ENCODE measurements around the gene LIMS1.

Gene LIMS1

GRCh38 chr2:108604196-108604595, 69.9 kb downstream of the LIMS1 start:
- H3K4me3 ChIP-seq (ENCODE audit: low read length), result no peak overlapping the region
- no peak for TF ChIP-seq CTCF (conservative IDR thresholded peaks at IDR 0.05; ENCODE audit: low read depth, low read length)
- DNase-seq (ENCODE audit: low read depth), result no peak

- no peak for TF ChIP-seq CTCF (conservative IDR thresholded peaks at IDR 0.05; ENCODE audit: low read depth, low read length)
- H3K4me3 ChIP-seq (ENCODE audit: low read length), result no peak overlapping the region
- DNase-seq (ENCODE audit: low read depth), result no peak
Measured at GRCh38 chr2:108605947-108606346, 71.7 kb downstream of the LIMS1 start.

DNA sequence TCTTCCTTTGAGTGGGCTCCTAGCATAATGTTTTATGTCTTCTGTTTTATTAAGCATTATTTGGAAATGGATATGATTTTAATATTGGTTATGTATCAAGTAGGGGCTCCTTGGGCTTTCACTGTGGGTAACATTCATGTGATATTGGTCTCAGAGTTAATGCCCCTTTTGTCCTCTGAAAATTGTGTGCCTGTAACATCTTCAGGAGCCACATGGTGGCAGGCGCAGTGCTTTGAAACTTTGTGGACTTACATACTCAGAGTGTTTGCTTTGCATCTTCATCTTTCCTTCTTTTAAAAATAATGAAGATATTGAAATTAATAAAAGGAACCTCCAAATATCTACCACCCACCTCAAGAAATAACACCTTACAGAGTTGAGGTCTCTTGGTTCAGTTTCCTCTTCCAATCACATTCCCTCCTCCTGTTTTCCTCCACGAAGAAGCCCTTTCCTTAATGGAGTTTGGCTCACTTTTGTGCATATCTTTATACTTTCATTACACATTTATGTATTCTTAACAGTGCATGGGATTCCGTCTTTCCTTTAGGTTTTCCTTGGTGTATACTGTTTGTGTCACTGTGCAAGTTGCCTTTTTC, 73.5 kb downstream of the LIMS1 start:
- H3K4me3 ChIP-seq (ENCODE audit: low read length), result no peak overlapping the region
- peak; percentile 66 for TF ChIP-seq CTCF (conservative IDR thresholded peaks at IDR 0.05; ENCODE audit: low read depth, low read length)
- DNase-seq (ENCODE audit: low read depth), result no peak

- no peak for DNase-seq (ENCODE audit: low read depth)
- H3K4me3 ChIP-seq (ENCODE audit: low read length), result no peak overlapping the region
Measured at GRCh38 chr2:108611021-108611420, 76.8 kb downstream of the LIMS1 start.

GRCh38 chr2:108612153-108612513, 77.9 kb downstream of the LIMS1 start:
- no peak for DNase-seq (ENCODE audit: low read depth)
- H3K4me3 ChIP-seq (ENCODE audit: low read length), result no peak overlapping the region
- TF ChIP-seq CTCF (conservative IDR thresholded peaks at IDR 0.05; ENCODE audit: low read depth, low read length), result no peak

More at GRCh38 chr2:108611021-108611420, 76.8 kb downstream of the LIMS1 start:
- no peak for TF ChIP-seq CTCF (conservative IDR thresholded peaks at IDR 0.05; ENCODE audit: low read depth, low read length)

- DNase-seq (ENCODE audit: low read depth), result no peak
- TF ChIP-seq CTCF (conservative IDR thresholded peaks at IDR 0.05; ENCODE audit: low read depth, low read length), result no peak
- no peak overlapping the region for H3K4me3 ChIP-seq (ENCODE audit: low read length)
Measured at GRCh38 chr2:108612514-108613183, 78.4 kb downstream of the LIMS1 start.
